Panc1 (cell line): ENCODE results near the gene SPO11.

Source experiments
- CTCF ChIP-seq: fragments of 450-650 bp; IDR thresholded peaks from 2 replicates; pipeline ENCODE4 v1.5.1; 2017; ENCODE audit warnings: mild to moderate bottlenecking
- POLR2AphosphoS5 ChIP-seq: IDR thresholded peaks from 2 replicates; pipeline ENCODE4 v1.6.1; 2012; ENCODE audit warnings: mild to moderate bottlenecking, low read depth, low read length, moderate library complexity
- REST ChIP-seq, 2 experiments: IDR thresholded peaks; 2 replicates each; pipeline ENCODE4 v1.6.1; 2011 to 2012; ENCODE audit warnings: low read depth in 2 of 2, control low read depth in 1 of 2, low read length in 1 of 2, mild to moderate bottlenecking in 1 of 2, moderate library complexity in 1 of 2; ENCODE audit not compliant: insufficient read depth in 1 of 2
- SIN3A ChIP-seq: IDR thresholded peaks from 2 replicates; pipeline ENCODE4 v1.6.1; 2012; ENCODE audit warnings: low read depth, mild to moderate bottlenecking, low read length, moderate library complexity, borderline replicate concordance; ENCODE audit not compliant: insufficient read depth

- no peak for TF ChIP-seq CTCF
- TF ChIP-seq REST (IDR thresholded peaks at IDR 0.05; ENCODE audit: insufficient read depth in 1 of 2, low read depth in 2 of 2, low read length in 1 of 2): no peak
- TF ChIP-seq SIN3A: no peak
- TF ChIP-seq POLR2AphosphoS5: no peak
Observed at GRCh38 chr20:57315976-57316480, 13.6 kb upstream of the SPO11 start.
